Caco-2 (cell line): ENCODE data around the gene SLC9A7. TPM values are rescaled to one million over a fixed set of nuclear protein-coding genes. Genes with fewer than 3 reads are reported as not detected.

Experiments
- BruUV-seq: library from RNA; stranded (reverse); fragments of 400-500 nt; replicated peaks from 2 replicates; lab custom pipeline; 2021; lab: Mats Ljungman, UMichigan
- CTCF ChIA-PET: fragments of 300-600 bp; sonication (Branson Sonifier 250); formaldehyde crosslinking; loops from one replicate; lab custom pipeline; 2022; ENCODE audit warnings: antibody characterized with exemption; lab: Charles Lee
- POLR2A ChIA-PET: fragments of 300-600 bp; sonication (Branson Sonifier 250); formaldehyde crosslinking; loops from one replicate; lab custom pipeline; 2022; ENCODE audit warnings: antibody characterized with exemption; lab: Charles Lee
- DNase-seq, 2 experiments: peaks; one replicate each; pipeline versions ENCODE4 v3.0.0 to v3.0.0-alpha.2; 2020 to 2022
- H3K27me3 ChIP-seq: replicated peaks from 2 replicates; pipeline ENCODE4 v1.6.0; 2011; ENCODE audit warnings: low read length; ENCODE audit not compliant: control insufficient read depth, insufficient read depth
- H3K36me3 ChIP-seq: 2 replicates; pipeline ENCODE4 v1.5.1; 2011; ENCODE audit warnings: low read length; ENCODE audit not compliant: control insufficient read depth, insufficient read depth
- H3K4me1 ChIP-seq: fragments of 250-450 bp; sonication (Bioruptor Pico); 2 replicates; pipeline ENCODE4 v1.5.1; 2020; ENCODE audit warnings: mild to moderate bottlenecking
- H3K4me3 ChIP-seq: 2 replicates; pipeline ENCODE4 v1.5.1; 2011; ENCODE audit warnings: low read depth, mild to moderate bottlenecking, control low read depth, low read length
- H3K9me3 ChIP-seq: fragments of 250-450 bp; sonication (Bioruptor Pico); 2 replicates; pipeline ENCODE4 v1.5.1; 2020; ENCODE audit warnings: mild to moderate bottlenecking, moderate library complexity
- H3K27ac Mint-ChIP-seq: one replicate; pipeline ENCODE4 v1.8.0; 2022; ENCODE audit warnings: mixed read lengths; ENCODE audit not compliant: unreplicated experiment
- H3K27me3 Mint-ChIP-seq: one replicate; pipeline ENCODE4 v1.8.0; 2022; ENCODE audit warnings: mixed read lengths; ENCODE audit not compliant: insufficient read depth, unreplicated experiment
- H3K36me3 Mint-ChIP-seq: one replicate; pipeline ENCODE4 v1.8.0; 2022; ENCODE audit warnings: mild to moderate bottlenecking, mixed read lengths; ENCODE audit not compliant: insufficient read depth, unreplicated experiment
- H3K4me1 Mint-ChIP-seq: one replicate; pipeline ENCODE4 v1.8.0; 2022; ENCODE audit warnings: low read depth, mixed read lengths; ENCODE audit not compliant: unreplicated experiment
- H3K4me3 Mint-ChIP-seq: one replicate; pipeline ENCODE4 v1.8.0; 2022; ENCODE audit warnings: mild to moderate bottlenecking, moderate library complexity, mixed read lengths; ENCODE audit not compliant: unreplicated experiment
- H3K9me3 Mint-ChIP-seq: one replicate; pipeline ENCODE4 v1.8.0; 2022; ENCODE audit warnings: mixed read lengths; ENCODE audit not compliant: unreplicated experiment
- CTCF ChIP-seq, 2 experiments: fragments of 200-600 bp in 1 of 2; IDR thresholded peaks; 1 replicate in 1 of 2; 2 replicates in 1 of 2; pipeline versions ENCODE4 v1.5.1 to v1.8.0; 2011 to 2022; ENCODE audit warnings: antibody characterized with exemption in 1 of 2, control low read depth in 1 of 2, inconsistent platforms in 1 of 2, low read depth in 1 of 2, low read length in 1 of 2, mild to moderate bottlenecking in 1 of 2, moderate library complexity in 1 of 2; ENCODE audit not compliant: insufficient read depth in 1 of 2, severe bottlenecking in 1 of 2, unreplicated experiment in 1 of 2
- intact Hi-C: fragments of 100-400 bp; cut with micrococcal nuclease; formaldehyde crosslinking; loops from one replicate; pipeline ENCODE4 v1.10.0; 2022; ENCODE audit not compliant: unreplicated experiment
- total RNA-seq: library from RNA; stranded (reverse); gene quantifications from 2 replicates; pipeline ENCODE4 v1.2.3, GENCODE V29; 2022

SLC9A7 gene
- total RNA-seq, 1 experiment from 2014 or later: 20.1 TPM

- no peak overlapping the region for H3K27ac Mint-ChIP-seq
- DNase-seq: no peak
- no TSS peak for BruUV-seq
- Histone ChIP-seq H3K4me1 (no peaks in the 10 kb centered on the region), H3K4me3 (no peak overlapping the region), H3K36me3 (no peaks in the 10 kb centered on the region), H3K9me3 (no peaks in the 10 kb centered on the region), H3K27me3 (no peaks in the 10 kb centered on the region)
- no peak for TF ChIP-seq CTCF (IDR thresholded peaks at IDR 0.05; ENCODE audit: insufficient read depth in 1 of 2, low read depth in 1 of 2, low read length in 1 of 2, severe bottlenecking in 1 of 2, unreplicated experiment in 1 of 2)
- intact Hi-C loops: no loop called here
- H3K4me1 Mint-ChIP-seq: no peaks in the 10 kb centered on the region
- POLR2A ChIA-PET: no interaction called here
- H3K9me3 Mint-ChIP-seq: no peaks in the 10 kb centered on the region
- H3K4me3 Mint-ChIP-seq: no peak overlapping the region
- no peaks in the 10 kb centered on the region for H3K36me3 Mint-ChIP-seq
- no peaks in the 10 kb centered on the region for H3K27me3 Mint-ChIP-seq
- CTCF ChIA-PET: no interaction called here
Measured at GRCh38 chrX:46584736-46585135, 174.2 kb downstream of the SLC9A7 start.

DNA sequence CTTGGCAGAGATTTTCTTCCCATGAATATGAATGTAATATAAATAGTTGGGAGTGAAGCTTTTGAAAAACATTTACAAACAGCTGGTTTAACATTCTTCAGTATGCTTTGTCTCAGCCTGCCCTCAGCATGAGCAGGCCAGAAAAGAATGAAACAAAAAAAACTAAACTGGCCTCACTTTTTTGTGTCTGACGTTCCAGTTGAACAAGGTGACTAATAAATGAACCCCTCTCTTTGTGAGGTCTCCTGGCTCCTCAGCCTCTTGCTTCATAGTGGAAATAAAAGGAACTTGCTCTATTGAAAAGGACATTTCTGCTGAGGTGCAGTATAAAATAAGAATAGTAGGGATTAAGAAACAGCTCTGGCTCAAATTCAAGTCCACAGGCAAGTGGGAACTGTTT is 176.0 kb downstream of the SLC9A7 start:
- no peaks in the 10 kb centered on the region for H3K9me3 ChIP-seq
- H3K27me3 ChIP-seq: no peaks in the 10 kb centered on the region
- no TSS peak for BruUV-seq
- Mint-ChIP-seq H3K27ac (no peak overlapping the region), H3K9me3 (no peaks in the 10 kb centered on the region), H3K4me3 (no peak overlapping the region), H3K4me1 (no peaks in the 10 kb centered on the region), H3K36me3 (no peaks in the 10 kb centered on the region), H3K27me3 (no peaks in the 10 kb centered on the region)
- H3K36me3 ChIP-seq: no peaks in the 10 kb centered on the region
- CTCF ChIA-PET: no interaction called here
- no peak overlapping the region for H3K4me3 ChIP-seq
- no peaks in the 10 kb centered on the region for H3K4me1 ChIP-seq
- TF ChIP-seq CTCF (IDR thresholded peaks at IDR 0.05; ENCODE audit: insufficient read depth in 1 of 2, low read depth in 1 of 2, low read length in 1 of 2, severe bottlenecking in 1 of 2, unreplicated experiment in 1 of 2): no peak
- DNase-seq: no peak
- POLR2A ChIA-PET: no interaction called here
- intact Hi-C loops: no loop called here

DNA sequence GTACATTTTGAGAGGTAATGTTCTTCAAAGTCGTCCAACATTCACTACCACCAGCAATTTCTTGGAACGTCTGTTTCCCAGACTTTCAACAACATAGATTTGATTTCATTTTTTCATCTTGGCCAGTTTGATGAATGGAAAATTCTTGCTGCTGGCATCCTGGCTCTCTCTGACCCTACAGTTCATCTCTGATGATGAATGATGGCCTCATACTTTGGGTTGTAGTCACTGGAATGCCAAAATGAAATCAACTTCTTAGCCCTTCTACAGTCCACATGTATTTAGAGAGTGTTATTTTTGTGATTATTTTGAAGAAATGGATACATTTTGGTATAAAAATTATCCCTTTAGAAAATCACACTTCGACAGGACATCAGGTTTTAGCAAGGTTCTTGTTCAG is 176.6 kb downstream of the SLC9A7 start:
- no peak for TF ChIP-seq CTCF (IDR thresholded peaks at IDR 0.05; ENCODE audit: insufficient read depth in 1 of 2, low read depth in 1 of 2, low read length in 1 of 2, severe bottlenecking in 1 of 2, unreplicated experiment in 1 of 2)
- no peaks in the 10 kb centered on the region for H3K9me3 ChIP-seq
- Mint-ChIP-seq H3K27ac (no peak overlapping the region), H3K4me3 (no peak overlapping the region), H3K27me3 (no peaks in the 10 kb centered on the region), H3K4me1 (no peaks in the 10 kb centered on the region), H3K9me3 (no peaks in the 10 kb centered on the region), H3K36me3 (no peaks in the 10 kb centered on the region)
- no peak for DNase-seq
- no TSS peak for BruUV-seq
- CTCF ChIA-PET: no interaction called here
- no peaks in the 10 kb centered on the region for H3K4me1 ChIP-seq
- POLR2A ChIA-PET: no interaction called here
- H3K36me3 ChIP-seq: no peaks in the 10 kb centered on the region
- no peak overlapping the region for H3K4me3 ChIP-seq
- intact Hi-C loops: no loop called here
- H3K27me3 ChIP-seq: no peaks in the 10 kb centered on the region
